GM12878 (cell line): ENCODE measurements around the gene LRRC70. TPM values are rescaled to one million over a fixed set of nuclear protein-coding genes. Genes with fewer than 3 reads are reported as not detected.

ENCODE experiments used
- ATAC-seq: fragments of 200-7000 bp; cut with Tn5 transposase; 3 replicates; pipeline ENCODE4 v1.9.1; 2020; ENCODE audit warnings: mild to moderate bottlenecking, moderate library complexity
- BruUV-seq: library from RNA; stranded (reverse); fragments of 400-500 nt; replicated peaks from 2 replicates; lab custom pipeline; 2021; lab: Mats Ljungman, UMichigan
- CTCF ChIA-PET: fragments of 300-600 bp; sonication (Branson Sonifier 250); formaldehyde crosslinking; extraction: SDS; loops from one replicate; lab custom pipeline; 2021; ENCODE audit warnings: inconsistent platforms; lab: Yijun Ruan, JAX
- POLR2A ChIA-PET: fragments of 350-600 bp; formaldehyde crosslinking; extraction: SDS; loops from one replicate; lab custom pipeline; 2021; ENCODE audit warnings: inconsistent platforms; lab: Charles Lee
- RAD21 ChIA-PET: fragments of 300-600 bp; sonication (Branson Sonifier 250); formaldehyde crosslinking; loops from one replicate; lab custom pipeline; 2023; ENCODE audit warnings: antibody characterized with exemption; ENCODE audit not compliant: unreplicated experiment; lab: Charles Lee
- SMC1A ChIA-PET: fragments of 300-600 bp; sonication (Branson Sonifier 250); formaldehyde crosslinking; loops from one replicate; lab custom pipeline; 2023; ENCODE audit not compliant: unreplicated experiment, uncharacterized antibody; lab: Charles Lee
- DNase-seq: peaks from one replicate; pipeline ENCODE4 v3.0.0-alpha.2; 2011; ENCODE audit warnings: low read depth, low spot score
- FAIRE-seq: peaks from 3 replicates; lab custom pipeline; 2011; peaks lifted over from hg19 to GRCh38; lab: Jason Lieb, UNC
- H2AFZ ChIP-seq: 2 replicates; pipeline ENCODE4 v1.6.0; 2011; ENCODE audit warnings: low read depth, low read length, control low read depth; ENCODE audit not compliant: control insufficient read depth
- H3K27ac ChIP-seq: 2 replicates; pipeline ENCODE4 v1.5.1; 2011; ENCODE audit warnings: control low read depth; ENCODE audit not compliant: control insufficient read depth, insufficient read depth
- H3K27me3 ChIP-seq, 2 experiments: replicated peaks in 1 of 2; 2 replicates each; pipeline versions ENCODE4 v1.6.0 to v1.6.1; 2011; ENCODE audit warnings: low read length in 1 of 2; ENCODE audit not compliant: control insufficient read depth in 2 of 2, insufficient read depth in 2 of 2
- H3K36me3 ChIP-seq, 2 experiments: 2 replicates each; pipeline ENCODE4 v1.5.1; 2011; ENCODE audit warnings: low read length in 1 of 2; ENCODE audit not compliant: control insufficient read depth in 2 of 2, insufficient read depth in 2 of 2
- H3K4me1 ChIP-seq: 2 replicates; pipeline ENCODE4 v1.6.1; 2011; ENCODE audit warnings: mild to moderate bottlenecking, low read length, moderate library complexity, mixed read lengths; ENCODE audit not compliant: control insufficient read depth, insufficient read depth
- H3K4me2 ChIP-seq: 2 replicates; pipeline ENCODE4 v1.6.0; 2011; ENCODE audit warnings: control low read depth; ENCODE audit not compliant: control insufficient read depth, insufficient read depth
- H3K4me3 ChIP-seq: fragments of 200-600 bp; sonication (generic); 2 replicates; pipeline ENCODE4 v1.5.1; 2016
- H3K79me2 ChIP-seq: 2 replicates; pipeline ENCODE4 v1.6.0; 2011; ENCODE audit warnings: low read length; ENCODE audit not compliant: control insufficient read depth, insufficient read depth
- H3K9ac ChIP-seq: 2 replicates; pipeline ENCODE4 v1.8.0; 2011; ENCODE audit warnings: low read length, control low read depth, mixed read lengths; ENCODE audit not compliant: control insufficient read depth, insufficient read depth
- H3K9me3 ChIP-seq: replicated peaks from 3 replicates; pipeline ENCODE4 v1.5.1; 2011; ENCODE audit warnings: mild to moderate bottlenecking, low read length; ENCODE audit not compliant: control insufficient read depth, insufficient read depth
- H4K20me1 ChIP-seq: 2 replicates; pipeline ENCODE4 v1.6.0; 2011; ENCODE audit not compliant: control insufficient read depth, insufficient read depth
- E2F4 ChIP-seq: IDR thresholded peaks from 2 replicates; pipeline ENCODE4 v1.6.1; 2012; ENCODE audit warnings: low read depth, low read length, improper control_type of control experiment
- E4F1 ChIP-seq: fragments of 450-650 bp; IDR thresholded peaks from 2 replicates; pipeline ENCODE4 v1.6.1; 2018; ENCODE audit warnings: borderline replicate concordance, mild to moderate bottlenecking; ENCODE audit not compliant: partially characterized antibody
- EZH2 ChIP-seq: IDR thresholded peaks from 2 replicates; pipeline ENCODE4 v1.6.1; 2012; ENCODE audit warnings: low read depth, mild to moderate bottlenecking, control low read depth, inconsistent platforms, low read length, borderline replicate concordance; ENCODE audit not compliant: control insufficient read depth
- FOXK2 ChIP-seq: fragments of 450-650 bp; IDR thresholded peaks from 2 replicates; pipeline ENCODE4 v1.6.1; 2017; ENCODE audit warnings: mild to moderate bottlenecking, moderate library complexity
- NFYB ChIP-seq: IDR thresholded peaks from 2 replicates; pipeline ENCODE4 v1.6.1; 2011; ENCODE audit warnings: low read depth, mild to moderate bottlenecking, low read length, improper control_type of control experiment, moderate library complexity; ENCODE audit not compliant: insufficient read depth
- POLR2A ChIP-seq: IDR thresholded peaks from 2 replicates; pipeline ENCODE4 v1.6.1; 2011; ENCODE audit warnings: low read depth, mild to moderate bottlenecking, low read length
- RFX5 ChIP-seq: IDR thresholded peaks from 2 replicates; pipeline ENCODE4 v1.6.1; 2011; ENCODE audit warnings: low read depth, low read length, improper control_type of control experiment
- SIN3A ChIP-seq: IDR thresholded peaks from 2 replicates; pipeline ENCODE4 v1.6.1; 2012; ENCODE audit warnings: low read depth, low read length, improper control_type of control experiment
- SREBF2 ChIP-seq: IDR thresholded peaks from 2 replicates; pipeline ENCODE4 v1.6.1; 2012; ENCODE audit warnings: mild to moderate bottlenecking, low read length
- STAT1 ChIP-seq: fragments of 450-650 bp; conservative IDR thresholded peaks from 2 replicates; pipeline ENCODE4 v1.6.1; 2014; ENCODE audit warnings: antibody characterized with exemption, mild to moderate bottlenecking
- YY1 ChIP-seq: IDR thresholded peaks from 2 replicates; pipeline ENCODE4 v1.6.1; 2011; ENCODE audit warnings: low read depth, mild to moderate bottlenecking, low read length
- ZBED1 ChIP-seq: IDR thresholded peaks from 2 replicates; pipeline ENCODE4 v1.6.1; 2016; ENCODE audit warnings: borderline replicate concordance
- ZNF384 ChIP-seq: IDR thresholded peaks from 2 replicates; pipeline ENCODE4 v1.6.1; 2012; ENCODE audit warnings: low read depth, mild to moderate bottlenecking, low read length, improper control_type of control experiment, borderline replicate concordance
- WGBS: methylation state at CpG from one replicate; pipeline ENCODE4 v1.1.6; 2016; ENCODE audit warnings: low lambda C conversion rate; ENCODE audit not compliant: insufficient replicate concordance, insufficient coverage; ENCODE audit errors: missing lambda C conversion rate; 5-methylcytosine and 5-hydroxymethylcytosine counted together
- in situ Hi-C: fragments of 300-500 bp; cut with MboI; formaldehyde crosslinking; loops from 9 replicates; pipeline ENCODE4 v1.14.3; 2018; ENCODE audit warnings: mixed read lengths
- intact Hi-C: fragments of 100-400 bp; cut with micrococcal nuclease; formaldehyde crosslinking; loops from one replicate; pipeline ENCODE4 v1.14.2; 2022; ENCODE audit not compliant: unreplicated experiment
- polyA plus RNA-seq, 11 experiments: library from polyadenylated mRNA; depleted of rRNA in 4 of 11; unstranded in 6 of 11; stranded (reverse) in 5 of 11; fragments of >200 nt; fragmentation: Nextera tagmentation in 4 of 11; fragmentation: Illumina TruSeq in 1 of 11; extraction: Ambion mirVana in 4 of 11; extraction: Trizol in 1 of 11; gene quantifications; 1 replicate in 1 of 11; 2 replicates in 10 of 11; pipeline versions ENCODE4 v1.2.1 to v1.2.3, GENCODE V29; 2011 to 2016; ENCODE audit warnings: inconsistent platforms in 2 of 11, missing spikeins in 2 of 11, low read depth in 1 of 11
- total RNA-seq, 4 experiments: library from RNA; depleted of rRNA in 3 of 4; stranded (reverse); fragments of >200 nt in 3 of 4; fragmentation: Illumina TruSeq in 1 of 4; extraction: Trizol in 1 of 4; gene quantifications; 2 replicates each; pipeline versions ENCODE4 v1.2.1 to v1.2.3, GENCODE V29; 2013 to 2021

The LRRC70 gene
- total and polyA plus RNA-seq, 10 of the 15 experiments (the other 5 are each of a cell fraction or from before 2014, with no cell fraction given) = 0.35 to 1.5 (median 0.84) TPM

GRCh38 chr5:62596691-62597090, 18.1 kb downstream of the LRRC70 start:
- DNase-seq = no peak
- TF ChIP-seq STAT1 = no peak
- TF ChIP-seq POLR2A = no peak
- TF ChIP-seq YY1 = no peak
- TF ChIP-seq EZH2 = no peak
- no peak for TF ChIP-seq NFYB
- no peak for TF ChIP-seq SIN3A
- TF ChIP-seq SREBF2 = no peak
- no peak for TF ChIP-seq RFX5
- no peak for TF ChIP-seq ZBED1
- no peak for TF ChIP-seq FOXK2
- no peak for TF ChIP-seq ZNF384
- TF ChIP-seq E2F4 = no peak
- no peak for TF ChIP-seq E4F1
- in situ Hi-C loops = no loop called here
- no peaks in the 10 kb centered on the region for H3K27me3 ChIP-seq
- H3K36me3 ChIP-seq = peaks cover 0 to 2% of the 10 kb centered on the region in 2 experiments; a peak in 2 of 4 replicates
- H4K20me1 ChIP-seq = no peaks in the 10 kb centered on the region
- ChIA-PET POLR2A (no interaction called here), SMC1A (interaction anchor here (0.6 to 3.5 kb wide), 3 partner anchors 10 to 57 kb away, joined by 3 to 11 read pairs (median 7); no protein-coding TSS in a partner anchor), CTCF (interaction anchor here (0.6 to 1.2 kb wide), 3 partner anchors 15 to 334 kb away, joined by 3 to 4 read pairs (median 4); no protein-coding TSS in a partner anchor), RAD21 (no interaction called here)
- intact Hi-C loops = no loop called here
- no peak overlapping the region for H3K9ac ChIP-seq
- FAIRE-seq = no peak
- no peaks in the 10 kb centered on the region for H3K79me2 ChIP-seq
- no peaks in the 10 kb centered on the region for H3K9me3 ChIP-seq
- BruUV-seq = no TSS peak
- H3K4me2 ChIP-seq = no peak overlapping the region
- no peaks in the 10 kb centered on the region; the same call in 1 of the 2 replicates for H3K4me1 ChIP-seq
- 96% methylated on average over 1 of the region's 1 CpG for WGBS
- ATAC-seq = no peak
- no peak overlapping the region for H2AFZ ChIP-seq
- no peak overlapping the region for H3K27ac ChIP-seq
- H3K4me3 ChIP-seq = no peak overlapping the region
